ENCODE results near the gene VWA8.
A peak's percentile ranks its signal among the peaks of the same experiment; 100 is the strongest.

VWA8 gene

DNA sequence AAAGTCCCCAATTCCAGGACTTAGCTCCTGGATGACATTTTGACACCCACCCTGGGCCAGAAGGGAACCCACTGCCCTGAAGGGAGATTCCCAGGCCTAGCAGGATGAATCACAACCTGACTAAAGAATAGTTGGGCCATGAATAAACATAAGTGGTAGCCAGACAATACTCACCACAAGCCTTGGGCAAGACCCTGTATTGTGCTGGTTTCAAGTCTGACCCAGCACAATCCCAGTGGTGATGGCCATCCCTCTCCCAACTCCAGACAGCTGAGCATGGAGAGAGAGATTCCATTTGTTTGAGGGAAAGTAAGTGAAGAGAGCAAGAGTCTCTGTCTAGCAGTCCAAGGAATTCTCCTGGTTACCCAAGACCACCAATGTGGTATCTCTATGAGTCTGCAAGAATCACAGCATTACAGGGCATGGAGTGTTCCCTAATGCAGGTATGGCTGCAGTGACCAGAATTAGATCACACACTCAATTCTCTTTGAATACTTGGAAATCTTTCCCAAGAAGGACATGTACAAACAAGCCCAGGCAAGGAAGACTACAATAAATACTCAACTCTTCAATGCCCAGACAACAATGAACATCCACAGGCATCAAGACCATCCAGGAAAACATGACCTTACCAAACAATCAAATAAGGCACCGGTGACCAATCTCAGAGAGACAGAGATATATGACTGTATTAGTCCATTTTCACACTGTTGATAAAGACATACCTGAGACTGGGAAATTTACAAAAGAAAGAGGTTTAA is 158.0 kb downstream of the VWA8 start:
- DNase-seq (ENCODE audit: low read depth) = no peak
- TF ChIP-seq POLR2A (IDR thresholded peaks at IDR 0.05; ENCODE audit: extremely low read depth, insufficient read length) (no peak), MYC (IDR thresholded peaks at IDR 0.05; ENCODE audit: low read depth, low read length) (no peak)
- TF ChIP-seq, protein P1, sequence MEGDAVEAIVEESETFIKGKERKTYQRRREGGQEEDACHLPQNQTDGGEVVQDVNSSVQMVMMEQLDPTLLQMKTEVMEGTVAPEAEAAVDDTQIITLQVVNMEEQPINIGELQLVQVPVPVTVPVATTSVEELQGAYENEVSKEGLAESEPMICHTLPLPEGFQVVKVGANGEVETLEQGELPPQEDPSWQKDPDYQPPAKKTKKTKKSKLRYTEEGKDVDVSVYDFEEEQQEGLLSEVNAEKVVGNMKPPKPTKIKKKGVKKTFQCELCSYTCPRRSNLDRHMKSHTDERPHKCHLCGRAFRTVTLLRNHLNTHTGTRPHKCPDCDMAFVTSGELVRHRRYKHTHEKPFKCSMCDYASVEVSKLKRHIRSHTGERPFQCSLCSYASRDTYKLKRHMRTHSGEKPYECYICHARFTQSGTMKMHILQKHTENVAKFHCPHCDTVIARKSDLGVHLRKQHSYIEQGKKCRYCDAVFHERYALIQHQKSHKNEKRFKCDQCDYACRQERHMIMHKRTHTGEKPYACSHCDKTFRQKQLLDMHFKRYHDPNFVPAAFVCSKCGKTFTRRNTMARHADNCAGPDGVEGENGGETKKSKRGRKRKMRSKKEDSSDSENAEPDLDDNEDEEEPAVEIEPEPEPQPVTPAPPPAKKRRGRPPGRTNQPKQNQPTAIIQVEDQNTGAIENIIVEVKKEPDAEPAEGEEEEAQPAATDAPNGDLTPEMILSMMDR (IDR thresholded peaks at IDR 0.05; ENCODE audit: low read depth, low read length) = no peak
- TF ChIP-seq, protein P2, sequence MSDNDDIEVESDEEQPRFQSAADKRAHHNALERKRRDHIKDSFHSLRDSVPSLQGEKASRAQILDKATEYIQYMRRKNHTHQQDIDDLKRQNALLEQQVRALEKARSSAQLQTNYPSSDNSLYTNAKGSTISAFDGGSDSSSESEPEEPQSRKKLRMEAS (IDR thresholded peaks at IDR 0.05; ENCODE audit: low read depth, low read length) = no peak
- H3K4me3 ChIP-seq (ENCODE audit: low read depth, low read length) = no peak overlapping the region

DNA sequence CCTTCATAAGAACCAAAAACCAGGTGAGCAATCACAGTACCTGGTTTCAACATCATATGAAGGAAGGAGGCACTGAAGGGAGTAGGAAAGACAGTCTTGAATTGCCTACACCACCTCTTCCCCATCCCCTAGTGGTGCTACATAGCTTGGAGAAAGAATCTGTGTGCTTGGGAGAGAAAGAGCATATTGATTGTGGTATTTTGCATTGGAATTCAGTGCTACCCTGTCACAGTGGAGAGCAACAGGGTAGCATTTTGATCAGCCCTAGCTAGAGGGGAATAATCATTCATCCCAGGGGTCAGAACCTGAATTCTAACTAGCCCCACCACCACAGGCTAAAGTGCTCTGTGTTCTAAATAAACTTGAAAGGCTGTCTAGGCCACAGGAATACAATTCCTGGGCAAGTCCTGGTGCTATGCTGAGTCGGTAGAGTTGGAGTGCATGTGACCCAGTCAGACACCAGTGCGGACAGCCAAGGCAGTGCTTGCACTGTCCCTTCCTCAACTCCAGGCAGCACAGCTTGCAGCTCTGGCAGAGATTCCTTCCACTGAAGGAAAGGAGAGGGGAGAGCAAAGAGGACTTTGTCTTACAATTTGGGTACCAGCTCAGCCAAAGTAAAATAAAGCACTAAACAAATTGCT is 158.7 kb downstream of the VWA8 start:
- no peak for DNase-seq (ENCODE audit: low read depth)
- TF ChIP-seq, protein P2 (IDR thresholded peaks at IDR 0.05; ENCODE audit: low read depth, low read length) = no peak
- no peak for TF ChIP-seq MYC (IDR thresholded peaks at IDR 0.05; ENCODE audit: low read depth, low read length)
- TF ChIP-seq, protein P1 (IDR thresholded peaks at IDR 0.05; ENCODE audit: low read depth, low read length) = no peak
- no peak for TF ChIP-seq POLR2A (IDR thresholded peaks at IDR 0.05; ENCODE audit: extremely low read depth, insufficient read length)
- H3K4me3 ChIP-seq (ENCODE audit: low read depth, low read length) = no peak overlapping the region

DNA sequence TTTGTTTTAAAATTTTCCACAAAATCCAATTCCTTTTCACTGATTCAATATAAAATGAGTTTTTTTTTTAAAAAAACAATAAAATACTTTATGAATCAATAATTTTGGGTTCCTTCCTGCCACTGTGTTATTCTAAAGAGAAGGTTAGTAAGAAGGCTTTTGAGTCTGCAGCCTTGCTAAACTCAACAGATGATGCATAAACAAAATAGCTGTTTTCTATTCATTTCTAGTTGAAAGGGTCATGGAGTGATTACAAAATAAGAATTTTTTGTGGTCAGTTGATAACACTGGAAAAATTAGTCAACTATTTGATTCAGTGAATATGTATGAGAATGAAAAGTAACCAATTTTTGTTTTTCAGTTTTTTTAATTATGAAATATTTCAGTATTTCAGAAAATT is 169.9 kb downstream of the VWA8 start:
- DNase-seq (ENCODE audit: low read depth) = no peak
- H3K4me3 ChIP-seq (ENCODE audit: low read depth, low read length) = no peak overlapping the region
- TF ChIP-seq, protein P2 (IDR thresholded peaks at IDR 0.05; ENCODE audit: low read depth, low read length) = no peak
- TF ChIP-seq, protein P1 (IDR thresholded peaks at IDR 0.05; ENCODE audit: low read depth, low read length) = no peak
- no peak for TF ChIP-seq POLR2A (IDR thresholded peaks at IDR 0.05; ENCODE audit: extremely low read depth, insufficient read length)
- TF ChIP-seq MYC (IDR thresholded peaks at IDR 0.05; ENCODE audit: low read depth, low read length) = no peak

DNA sequence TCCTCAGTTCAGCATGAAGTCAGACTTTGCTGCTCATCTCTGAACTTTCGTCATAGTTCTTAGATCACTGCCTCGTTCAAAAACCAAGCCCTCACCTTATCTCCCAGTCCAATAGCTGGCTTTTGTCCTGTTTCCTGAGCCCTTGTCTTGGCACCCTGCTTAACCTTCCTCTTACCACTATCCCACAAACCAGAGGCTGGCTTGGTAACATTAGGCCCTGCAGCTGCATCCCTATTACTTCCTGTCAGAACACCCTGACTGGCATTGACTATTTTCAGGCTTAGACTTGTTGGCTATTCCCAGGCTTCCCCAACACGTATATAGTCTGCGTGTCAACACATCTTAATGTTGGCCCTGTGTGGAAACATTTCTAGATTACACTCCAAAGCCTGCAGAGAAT is 172.4 kb downstream of the VWA8 start:
- H3K4me3 ChIP-seq (ENCODE audit: low read depth, low read length) = no peak overlapping the region
- peak; percentile 8 for DNase-seq (ENCODE audit: low read depth)
- TF ChIP-seq, protein P1 (IDR thresholded peaks at IDR 0.05; ENCODE audit: low read depth, low read length) = no peak
- no peak for TF ChIP-seq MYC (IDR thresholded peaks at IDR 0.05; ENCODE audit: low read depth, low read length)
- no peak for TF ChIP-seq POLR2A (IDR thresholded peaks at IDR 0.05; ENCODE audit: extremely low read depth, insufficient read length)
- TF ChIP-seq, protein P2 (IDR thresholded peaks at IDR 0.05; ENCODE audit: low read depth, low read length) = no peak

DNA sequence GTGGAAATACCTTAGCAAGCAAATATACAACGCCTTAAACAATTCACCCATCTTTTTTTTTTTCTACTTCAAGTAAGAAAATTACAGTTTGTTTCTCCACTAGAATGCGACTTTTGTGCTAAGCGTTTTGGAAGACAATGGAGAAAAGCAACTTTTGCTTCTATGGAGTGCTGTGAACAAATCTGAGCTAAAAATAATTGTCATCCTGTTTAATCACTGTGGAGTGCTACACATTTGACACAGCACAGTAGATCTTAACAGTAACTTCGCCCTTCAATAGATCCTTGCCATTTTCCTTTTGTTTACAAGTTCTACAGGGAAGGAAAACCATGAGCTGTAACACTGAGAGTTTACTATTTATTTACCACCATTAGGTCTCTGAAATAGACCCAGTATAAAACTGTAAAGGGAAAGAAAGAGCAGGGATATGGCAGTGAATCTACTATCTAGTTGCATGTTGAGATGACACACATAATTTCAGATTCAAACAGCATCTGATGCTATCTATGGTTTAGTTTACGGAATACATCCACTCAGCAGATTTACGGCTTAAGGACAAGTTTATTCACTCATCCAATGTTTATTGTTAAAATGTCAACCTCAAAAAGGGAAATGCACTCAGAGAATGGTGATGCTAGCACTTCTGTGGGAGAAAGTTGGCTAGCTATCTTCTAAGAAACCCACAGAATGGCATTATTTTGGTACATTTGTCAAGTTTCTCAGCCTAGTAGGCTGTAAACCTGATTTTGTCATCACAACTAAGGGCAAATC is 175.3 kb downstream of the VWA8 start:
- no peak for DNase-seq (ENCODE audit: low read depth)
- no peak overlapping the region for H3K4me3 ChIP-seq (ENCODE audit: low read depth, low read length)
- TF ChIP-seq, protein P2 (IDR thresholded peaks at IDR 0.05; ENCODE audit: low read depth, low read length) = no peak
- TF ChIP-seq MYC (IDR thresholded peaks at IDR 0.05; ENCODE audit: low read depth, low read length) (no peak), POLR2A (IDR thresholded peaks at IDR 0.05; ENCODE audit: extremely low read depth, insufficient read length) (no peak)
- TF ChIP-seq, protein P1 (IDR thresholded peaks at IDR 0.05; ENCODE audit: low read depth, low read length) = no peak

Data from NB4 (cell line).